CD4-positive, alpha-beta T cell treated with Interleukin-4 for 4 hours (primary cell): ENCODE data around the gene ZFHX2.

Source experiments
- DNase-seq: peaks from one replicate; pipeline ENCODE4 v3.0.0-alpha.2; 2020

Gene ZFHX2

DNA sequence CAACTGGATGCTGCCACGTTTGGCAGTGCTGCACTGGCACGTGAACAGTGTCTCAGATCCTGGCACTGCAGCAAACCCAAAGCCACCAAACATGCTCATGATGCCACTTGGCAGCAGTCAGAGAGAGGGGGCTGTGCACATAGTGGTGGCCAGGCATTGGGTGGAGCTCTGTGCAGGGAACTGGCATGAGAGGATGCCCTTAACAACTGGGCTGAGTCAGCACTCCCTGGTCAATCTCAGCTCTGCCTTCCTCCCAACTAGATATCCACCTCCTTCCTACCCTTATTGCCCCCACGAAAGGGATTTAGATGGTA, 37.0 kb downstream of the ZFHX2 start:
- no peak for DNase-seq

- DNase-seq: no peak
Measured at GRCh38 chr14:23513818-23514643, 37.5 kb downstream of the ZFHX2 start.

GRCh38 chr14:23513005-23513817, 38.4 kb downstream of the ZFHX2 start:
- no peak for DNase-seq

DNA sequence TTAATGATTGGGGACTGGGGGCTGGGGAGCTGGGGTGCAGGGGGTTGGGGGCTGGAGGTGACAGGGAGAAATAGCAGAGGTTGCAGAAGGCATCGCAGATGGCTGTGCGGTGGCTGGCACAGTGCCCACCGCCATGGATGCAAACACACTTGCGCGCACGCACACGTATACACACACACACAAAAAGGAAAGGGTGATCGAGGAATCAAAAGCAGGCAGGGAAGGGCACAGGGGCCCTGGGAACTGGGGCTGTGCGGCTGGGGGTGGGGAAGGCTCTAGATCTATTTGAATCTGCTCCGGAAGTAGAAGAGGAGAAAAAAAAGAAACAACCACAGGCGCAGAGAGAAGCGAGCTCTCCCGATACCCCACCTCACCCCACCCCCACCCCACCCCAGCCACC, 39.4 kb downstream of the ZFHX2 start:
- DNase-seq: no peak

- DNase-seq: no peak
Measured at GRCh38 chr14:23494223-23494622, 57.3 kb downstream of the ZFHX2 start.

- DNase-seq: no peak
Measured at GRCh38 chr14:23492618-23493272, 58.8 kb downstream of the ZFHX2 start.

DNA sequence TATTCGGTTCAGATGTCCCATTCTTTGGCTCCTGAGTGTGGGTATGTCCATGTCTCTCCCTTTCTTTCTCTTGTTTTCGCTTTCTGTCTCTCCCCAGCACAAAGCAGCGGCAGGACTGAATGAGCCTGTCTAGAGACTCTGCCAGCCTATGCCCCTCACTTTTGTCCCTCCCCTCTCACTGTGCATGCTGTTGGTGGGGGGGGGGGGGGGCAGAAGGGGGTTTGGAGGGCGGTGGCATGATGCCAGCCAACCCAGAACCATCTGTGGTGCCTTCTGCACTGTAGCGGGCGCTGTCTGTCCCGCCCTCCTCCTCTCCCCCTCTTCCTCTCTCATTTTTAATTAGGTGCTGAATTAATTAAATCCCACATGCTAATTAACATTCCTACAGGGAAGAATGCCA, 64.3 kb downstream of the ZFHX2 start:
- DNase-seq: no peak

GRCh38 chr14:23486036-23486435, 65.5 kb downstream of the ZFHX2 start:
- DNase-seq: no peak

DNA sequence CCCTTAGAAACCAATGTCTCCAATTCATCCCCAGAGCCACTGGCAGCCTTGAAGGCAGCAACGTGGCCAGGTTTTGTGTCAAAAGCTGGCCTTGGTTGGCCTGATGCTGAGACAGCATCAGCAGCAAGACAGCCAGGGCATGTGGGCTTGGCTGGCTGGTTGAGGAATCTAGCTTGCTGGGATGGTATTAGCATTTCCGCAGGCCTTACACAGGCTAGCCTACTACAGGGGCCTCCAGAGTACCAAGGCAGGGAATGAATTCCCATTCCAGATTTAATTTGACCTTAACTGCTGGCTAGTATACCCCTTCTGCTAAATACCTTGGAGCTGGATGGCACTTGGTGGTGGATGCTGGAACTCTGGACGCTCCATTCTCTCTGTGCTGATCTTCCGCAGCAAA, 66.2 kb downstream of the ZFHX2 start:
- DNase-seq: no peak

DNA sequence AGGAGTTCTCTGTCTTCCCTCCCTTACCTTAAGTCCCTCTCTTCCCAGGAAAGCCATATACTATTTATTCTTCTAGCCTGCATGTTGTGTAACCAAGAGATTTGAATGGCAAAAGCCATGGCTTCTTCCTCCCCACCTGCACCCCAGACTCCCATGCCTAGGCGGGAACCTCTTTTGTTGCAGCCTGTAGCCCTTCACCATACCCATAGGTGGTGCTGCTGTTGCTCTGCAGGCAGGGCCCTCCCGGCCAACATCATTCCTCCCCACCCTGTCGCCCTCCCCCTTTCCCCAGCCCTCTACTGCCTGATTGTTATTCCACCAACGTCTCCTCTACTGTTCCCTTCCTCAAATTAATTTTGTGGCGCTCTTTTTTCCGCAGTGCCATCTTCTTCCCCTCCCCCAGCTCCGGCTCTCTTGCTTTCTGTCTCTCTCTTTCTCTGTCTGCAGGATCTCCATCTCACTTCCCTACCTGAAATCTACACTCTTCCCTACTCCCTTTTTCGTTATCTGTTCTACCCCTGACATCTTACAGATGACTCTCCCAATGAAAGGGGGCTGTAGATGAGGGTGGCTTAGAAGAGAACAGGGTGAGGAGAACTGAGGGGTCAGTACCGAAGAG, 68.2 kb downstream of the ZFHX2 start:
- DNase-seq: no peak

- no peak for DNase-seq
Measured at GRCh38 chr14:23482823-23483148, 68.8 kb downstream of the ZFHX2 start.

- DNase-seq: no peak
Measured at GRCh38 chr14:23481979-23482822, 69.4 kb downstream of the ZFHX2 start.

DNA sequence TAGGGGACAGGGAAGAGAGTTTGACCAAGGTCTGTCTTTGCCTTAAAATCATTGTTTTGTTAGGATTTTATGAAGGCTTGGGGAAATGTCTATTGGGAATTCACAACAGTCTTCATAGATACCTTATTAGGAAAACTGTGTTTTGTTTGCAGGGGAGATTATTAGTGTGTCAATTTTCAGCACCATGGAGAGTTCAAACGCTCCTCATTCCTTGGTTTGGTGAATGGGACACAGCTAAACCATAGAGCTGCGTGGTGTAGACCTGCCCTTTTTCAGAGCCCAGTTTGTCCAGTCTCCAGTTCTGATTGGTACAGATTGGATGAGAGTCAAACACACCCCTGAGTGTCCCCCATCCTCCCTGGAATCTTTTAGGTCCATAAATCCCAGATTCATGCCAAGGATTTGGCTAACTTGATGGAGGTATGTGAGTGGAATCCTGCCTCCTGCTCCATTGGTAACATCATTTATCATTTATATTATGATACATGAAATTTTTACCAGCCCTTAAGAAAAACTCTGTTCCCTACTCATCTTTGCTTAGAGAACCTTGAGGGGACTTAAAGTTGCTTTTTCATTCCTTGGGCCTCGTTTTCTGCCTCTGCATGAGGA, 70.1 kb downstream of the ZFHX2 start:
- no peak for DNase-seq

GRCh38 chr14:23478109-23478759, 73.3 kb downstream of the ZFHX2 start:
- DNase-seq: peak; percentile 78

DNA sequence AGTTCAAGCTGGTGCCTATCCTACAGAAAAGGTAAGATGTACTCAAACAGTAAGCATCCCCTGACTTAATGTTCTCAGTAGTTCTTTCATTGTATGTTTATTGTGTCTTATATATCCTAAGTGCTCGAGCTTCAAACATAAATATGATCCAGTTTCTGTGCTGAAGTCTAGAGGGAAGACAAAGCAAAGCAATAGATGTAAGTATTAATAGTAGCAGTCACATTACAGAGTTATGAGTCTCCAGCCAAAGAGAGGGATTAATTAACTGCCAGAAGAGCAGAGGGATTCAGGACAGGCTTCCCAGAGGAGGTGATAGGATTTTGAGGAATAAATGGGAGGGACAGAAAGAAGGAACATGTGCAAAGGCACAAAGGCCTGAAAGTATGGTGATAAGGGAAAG, 80.6 kb downstream of the ZFHX2 start:
- no peak for DNase-seq
